Adrenal gland (tissue), 12 donors: ENCODE data around the gene PITX1. TPM values are rescaled to one million over a fixed set of nuclear protein-coding genes. Genes with fewer than 3 reads are reported as not detected.

ENCODE experiments used
- DNase-seq, 7 donors: peaks; one replicate each; pipeline ENCODE4 v3.0.0-alpha.2; 2019 to 2020
- H3K27ac ChIP-seq, 5 donors: fragments of 200-600 bp; sonication (generic) in 4 of 5; 1 replicate in 3 of 5; 2 replicates in 2 of 5; pipeline versions ENCODE4 v1.5.1 to v1.8.0; 2016 to 2020; ENCODE audit warnings: mild to moderate bottlenecking in 1 of 5
- H3K27me3 ChIP-seq: fragments of 200-600 bp; 2 replicates; pipeline ENCODE4 v1.8.0; 2021
- H3K36me3 ChIP-seq, 2 donors: fragments of 200-600 bp; replicated peaks in 1 of 2; 1 replicate in 1 of 2; 2 replicates in 1 of 2; pipeline versions ENCODE4 v1.5.1 to v1.8.0; 2018 to 2022
- H3K4me1 ChIP-seq, 2 donors: fragments of 200-600 bp; replicated peaks in 1 of 2; 1 replicate in 1 of 2; 2 replicates in 1 of 2; pipeline versions ENCODE4 v1.5.1 to v1.8.0; 2018 to 2021
- H3K4me3 ChIP-seq, 4 donors: fragments of 200-600 bp; sonication (generic) in 3 of 4; one replicate each; pipeline ENCODE4 v1.5.1; 2016 to 2018
- H3K9me3 ChIP-seq, 3 donors: fragments of 200-600 bp; sonication (generic) in 1 of 3; replicated peaks in 1 of 3; 1 replicate in 2 of 3; 2 replicates in 1 of 3; pipeline versions ENCODE4 v1.5.1 to v1.8.0; 2016 to 2021
- POLR2A ChIP-seq, 2 donors: fragments of 450-650 bp; IDR thresholded peaks; one replicate each; pipeline ENCODE4 v1.6.1; 2017; ENCODE audit warnings: antibody characterized with exemption in 2 of 2, mild to moderate bottlenecking in 2 of 2, moderate library complexity in 1 of 2
- WGBS, 4 donors: extraction: QIAGEN DNeasy Blood & Tissue Kit in 2 of 4; methylation state at CpG; one replicate each; pipeline versions ENCODE4 v1.1.5 to v1.1.7; 2013 to 2017; 5-methylcytosine and 5-hydroxymethylcytosine counted together
- intact Hi-C, 2 donors: fragments of 100-400 bp; cut with DNase I; formaldehyde crosslinking; loops; one replicate each; pipeline versions ENCODE4 v1.14.1 to v1.15.0; 2022 to 2023
- polyA plus RNA-seq, 3 donors: library from polyadenylated mRNA; stranded (reverse); fragments of 200-250 nt in 2 of 3; fragments of 350-450 nt in 1 of 3; fragmentation: Illumina TruSeq in 1 of 3; extraction: RNeasy Lipid Tissue Mini Kit (QIAGEN cat#74804) in 1 of 3; gene quantifications; one replicate each; pipeline ENCODE4 v1.2.3, GENCODE V29; 2013 to 2014
- total RNA-seq, 9 donors: library from RNA; depleted of rRNA in 4 of 9; stranded (reverse); fragments of >200 nt in 4 of 9; fragments of 120-200 nt in 1 of 9; fragmentation: NEBNext Ultra II Directional in 1 of 9; extraction: Animal tissue kit (Norgen Biotek cat#: 25700) in 1 of 9; gene quantifications; one replicate each; pipeline versions ENCODE4 v1.1.0 to v1.2.4, GENCODE V29; 2013 to 2023
- TF ChIP-seq, protein P1 (sequence below), 6 experiments: fragments of 450-650 bp in 4 of 6; fragments of 200-600 bp in 2 of 6; sonication (generic) in 1 of 6; IDR thresholded peaks; 1 replicate in 5 of 6; 2 replicates in 1 of 6; pipeline versions ENCODE4 v1.5.1 to v1.8.0; 2016 to 2021; ENCODE audit warnings: antibody characterized with exemption in 6 of 6, mild to moderate bottlenecking in 2 of 6, moderate library complexity in 1 of 6
- donor health status: healthy with polysubstance abuse.
- donor health status: Bipolar disorder and iron deficiency.
- donor health status: DM: yes; HTN: yes; CAD: no.
- donor health status: DM: no; HTN: no; CAD: no.
- donor health status: DM: no; HTN: no; CAD: no.
- donor health status: DM: yes; HTN: yes; CAD: no.

PITX1 gene
- total and polyA plus RNA-seq, 12 donors, result 0.18 to 6.7 (median 0.71) TPM

DNA sequence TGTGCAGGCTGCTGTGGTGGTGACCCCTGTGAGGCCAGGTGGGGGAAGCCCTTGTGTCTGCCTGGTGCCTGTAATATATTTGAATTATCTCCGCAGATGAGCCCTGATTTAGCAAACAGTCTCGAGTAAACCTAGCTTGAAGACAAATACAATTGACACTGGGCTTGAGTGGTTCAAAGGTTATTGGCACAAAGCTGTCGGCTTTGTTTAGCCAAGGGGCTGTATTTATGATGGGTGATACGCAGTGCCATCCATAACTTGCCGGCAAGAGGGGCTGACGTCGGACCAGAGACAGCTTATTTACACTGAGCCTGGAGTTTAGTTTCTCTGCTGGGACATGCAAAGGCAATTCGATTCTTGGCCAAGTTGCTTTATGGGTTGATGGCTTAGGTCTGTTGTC lies 20.0 kb upstream of the PITX1 start:
- Histone ChIP-seq H3K27ac (no peak overlapping the region), H3K4me1 (no peaks in the 10 kb centered on the region), H3K36me3 (no peaks in the 10 kb centered on the region), H3K4me3 (no peak overlapping the region), H3K9me3 (no peaks in the 10 kb centered on the region), H3K27me3 (peaks cover 22% of the 10 kb centered on the region)
- WGBS, 4 donors, result 42 to 52% (median 49%) methylated on average over 6 to 8 of the region's 8 CpGs
- TF ChIP-seq, protein P1, sequence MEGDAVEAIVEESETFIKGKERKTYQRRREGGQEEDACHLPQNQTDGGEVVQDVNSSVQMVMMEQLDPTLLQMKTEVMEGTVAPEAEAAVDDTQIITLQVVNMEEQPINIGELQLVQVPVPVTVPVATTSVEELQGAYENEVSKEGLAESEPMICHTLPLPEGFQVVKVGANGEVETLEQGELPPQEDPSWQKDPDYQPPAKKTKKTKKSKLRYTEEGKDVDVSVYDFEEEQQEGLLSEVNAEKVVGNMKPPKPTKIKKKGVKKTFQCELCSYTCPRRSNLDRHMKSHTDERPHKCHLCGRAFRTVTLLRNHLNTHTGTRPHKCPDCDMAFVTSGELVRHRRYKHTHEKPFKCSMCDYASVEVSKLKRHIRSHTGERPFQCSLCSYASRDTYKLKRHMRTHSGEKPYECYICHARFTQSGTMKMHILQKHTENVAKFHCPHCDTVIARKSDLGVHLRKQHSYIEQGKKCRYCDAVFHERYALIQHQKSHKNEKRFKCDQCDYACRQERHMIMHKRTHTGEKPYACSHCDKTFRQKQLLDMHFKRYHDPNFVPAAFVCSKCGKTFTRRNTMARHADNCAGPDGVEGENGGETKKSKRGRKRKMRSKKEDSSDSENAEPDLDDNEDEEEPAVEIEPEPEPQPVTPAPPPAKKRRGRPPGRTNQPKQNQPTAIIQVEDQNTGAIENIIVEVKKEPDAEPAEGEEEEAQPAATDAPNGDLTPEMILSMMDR (IDR thresholded peaks at IDR 0.05), result no peak
- TF ChIP-seq POLR2A (IDR thresholded peaks at IDR 0.05), result no peak
- intact Hi-C loops, result no loop called here
- DNase-seq, result no peak

DNA sequence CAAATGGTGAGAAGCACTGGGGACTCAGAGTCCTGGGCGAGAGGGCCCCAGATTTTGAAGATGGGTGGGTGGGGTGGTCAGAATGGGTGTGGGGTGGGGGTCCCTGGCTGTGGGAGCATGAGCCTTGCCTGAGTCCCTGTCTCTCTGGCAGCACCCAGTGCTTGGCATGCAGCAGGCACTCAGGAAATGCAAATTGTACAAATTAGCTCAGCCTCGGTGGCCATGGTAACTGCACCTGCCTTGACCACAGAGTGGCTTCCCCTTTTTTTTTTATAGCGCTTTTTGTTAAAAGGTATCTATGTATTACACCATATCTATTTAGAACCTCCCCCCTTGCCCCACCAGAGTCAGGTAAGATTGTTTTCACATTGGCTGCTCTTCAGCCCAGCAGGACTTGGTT lies 19.2 kb upstream of the PITX1 start:
- TF ChIP-seq, protein P1 (IDR thresholded peaks at IDR 0.05), result no peak
- no peak for TF ChIP-seq POLR2A (IDR thresholded peaks at IDR 0.05)
- Histone ChIP-seq H3K4me3 (no peak overlapping the region), H3K27me3 (peaks cover 22% of the 10 kb centered on the region), H3K36me3 (no peaks in the 10 kb centered on the region), H3K4me1 (no peaks in the 10 kb centered on the region), H3K9me3 (no peaks in the 10 kb centered on the region), H3K27ac (no peak overlapping the region)
- intact Hi-C loops, result no loop called here
- WGBS, 4 donors, result 53 to 75% (median 62%) methylated on average over 1 to 3 of the region's 3 CpGs
- no peak for DNase-seq

DNA sequence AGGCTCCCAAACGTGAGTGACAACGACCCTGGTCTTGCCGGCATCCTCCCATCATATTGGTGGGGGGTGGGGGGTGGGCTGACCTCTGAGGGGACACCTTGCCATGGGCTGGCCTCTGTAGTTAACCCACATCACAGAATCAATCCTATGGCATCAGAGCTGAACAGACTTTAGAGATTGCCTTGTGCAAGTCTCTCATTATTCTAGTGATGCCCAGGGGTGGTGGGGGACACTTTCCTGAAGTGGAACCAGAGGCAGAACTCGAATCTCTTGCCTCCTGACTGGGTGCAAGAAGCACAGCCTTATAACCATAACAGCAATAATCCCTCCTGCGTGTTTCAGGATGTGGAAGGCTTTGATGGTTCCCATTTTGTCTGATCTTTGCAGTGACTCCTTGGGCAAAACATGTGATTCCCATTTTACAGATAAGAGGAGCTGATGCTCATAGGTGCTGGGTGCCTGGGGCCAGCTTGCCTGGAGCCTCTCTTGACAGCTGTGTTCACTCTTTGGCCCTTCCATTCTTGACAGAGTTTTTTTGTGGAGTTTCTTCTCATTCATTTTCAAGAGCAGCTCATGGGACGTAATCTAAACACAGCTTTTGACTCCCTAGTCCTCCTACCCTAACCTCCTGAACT lies 18.6 kb upstream of the PITX1 start:
- no peak for DNase-seq
- Histone ChIP-seq H3K27ac (no peak overlapping the region), H3K36me3 (no peaks in the 10 kb centered on the region), H3K9me3 (no peaks in the 10 kb centered on the region), H3K4me3 (no peak overlapping the region), H3K4me1 (no peaks in the 10 kb centered on the region), H3K27me3 (peaks cover 22% of the 10 kb centered on the region)
- no peak for TF ChIP-seq POLR2A (IDR thresholded peaks at IDR 0.05)
- TF ChIP-seq, protein P1 (IDR thresholded peaks at IDR 0.05), result no peak
- WGBS, 4 donors, result 37 to 73% (median 49%) methylated on average over 3 to 6 of the region's 6 CpGs
- intact Hi-C loops, result no loop called here

DNA sequence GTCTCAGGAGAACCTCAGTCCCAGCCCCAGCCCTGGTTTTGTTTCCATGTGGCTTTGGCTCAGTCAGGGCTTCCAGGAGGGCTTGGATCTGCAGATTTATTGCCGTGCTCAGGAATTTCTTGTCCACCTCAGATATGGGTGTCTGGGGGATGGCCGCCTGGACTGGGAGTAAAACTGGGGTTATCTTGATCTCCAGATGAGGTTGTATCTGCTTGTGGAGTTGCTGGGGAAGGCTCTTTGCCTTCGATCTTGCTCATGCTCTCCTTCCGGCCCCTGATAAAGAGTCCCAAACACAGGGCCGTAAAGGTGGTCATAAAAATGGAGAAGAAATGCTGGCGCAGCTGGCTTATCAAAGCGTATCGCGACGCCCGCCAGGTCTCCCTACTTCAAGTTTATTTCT lies 17.8 kb upstream of the PITX1 start:
- Histone ChIP-seq H3K36me3 (no peaks in the 10 kb centered on the region), H3K4me3 (no peak overlapping the region), H3K27ac (no peak overlapping the region), H3K4me1 (no peaks in the 10 kb centered on the region), H3K27me3 (peaks cover 26% of the 10 kb centered on the region), H3K9me3 (no peaks in the 10 kb centered on the region)
- DNase-seq, result no peak
- 48 to 58% (median 54%) methylated on average over 11 of the region's 11 CpGs for WGBS, 4 donors
- TF ChIP-seq POLR2A (IDR thresholded peaks at IDR 0.05), result no peak
- TF ChIP-seq, protein P1 (IDR thresholded peaks at IDR 0.05), result no peak
- intact Hi-C loops, result no loop called here
